ENCODE measurements around the gene TNIP1. TPM values are rescaled to one million over a fixed set of nuclear protein-coding genes. Genes with fewer than 3 reads are reported as not detected.

Gene TNIP1
- total RNA-seq, 1 experiment from 2014 or later: 342 TPM

DNA sequence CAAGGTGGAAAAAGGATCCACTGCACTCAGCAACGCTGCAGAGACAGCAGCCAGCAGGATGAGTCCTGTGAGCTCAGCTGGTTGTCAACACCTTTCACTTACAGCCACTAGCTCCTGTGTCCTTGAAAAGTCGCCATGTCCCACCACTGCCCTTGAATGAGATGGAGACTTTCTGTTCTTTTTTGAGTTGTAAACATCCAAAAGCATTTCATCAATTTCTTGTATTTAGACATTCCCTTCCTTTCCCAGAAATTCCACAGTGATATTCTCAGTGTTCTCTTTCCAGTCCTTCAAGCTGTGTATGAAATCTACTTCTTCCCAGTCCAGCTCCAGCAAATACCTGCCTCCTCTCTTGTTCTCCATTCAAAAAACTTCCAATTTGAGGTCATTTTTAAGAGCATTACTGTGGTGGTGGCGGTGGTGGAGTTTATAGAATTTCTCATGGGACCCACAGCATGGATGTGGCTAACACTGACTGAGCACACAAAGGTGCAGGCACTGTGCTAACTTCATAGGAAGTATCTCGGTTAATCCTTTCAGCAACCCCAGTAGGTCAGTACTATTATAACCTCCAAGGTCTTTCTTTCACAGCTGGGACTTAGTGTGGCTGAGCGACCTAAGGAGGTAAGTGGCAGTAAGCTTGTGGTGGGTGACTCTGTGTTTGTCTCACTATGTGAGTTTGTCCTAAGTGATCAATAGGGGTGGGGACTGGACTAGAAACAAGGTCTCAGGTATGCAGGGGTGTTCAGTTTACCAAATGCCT, 75.5 kb downstream of the TNIP1 start:
- Mint-ChIP-seq H3K27ac (ENCODE audit: low read depth, unreplicated experiment) (no peak overlapping the region), H3K4me1 (ENCODE audit: insufficient read depth, unreplicated experiment) (no peaks in the 10 kb centered on the region), H3K4me3 (ENCODE audit: unreplicated experiment) (no peak overlapping the region), H3K36me3 (ENCODE audit: insufficient read depth, unreplicated experiment) (no peaks in the 10 kb centered on the region), H3K9me3 (ENCODE audit: unreplicated experiment) (no peaks in the 10 kb centered on the region), H3K27me3 (ENCODE audit: insufficient read depth, unreplicated experiment) (no peaks in the 10 kb centered on the region)
- ChIA-PET CTCF (interaction anchor here (0.8 to 16.9 kb wide), 13 partner anchors 8 to 234 kb away, joined by 3 to 394 read pairs (median 5); partner anchors contain the start of gene TNIP1), POLR2A (interaction anchor here (0.6 to 0.7 kb wide), 3 partner anchors 12 to 112 kb away, joined by 3 read pairs; no protein-coding TSS in a partner anchor)
- intact Hi-C loops (cut with micrococcal nuclease): loop anchor here (10.0 kb wide), 1 partner anchor 519 kb away; no protein-coding TSS in a partner anchor
- TF ChIP-seq, protein P1, sequence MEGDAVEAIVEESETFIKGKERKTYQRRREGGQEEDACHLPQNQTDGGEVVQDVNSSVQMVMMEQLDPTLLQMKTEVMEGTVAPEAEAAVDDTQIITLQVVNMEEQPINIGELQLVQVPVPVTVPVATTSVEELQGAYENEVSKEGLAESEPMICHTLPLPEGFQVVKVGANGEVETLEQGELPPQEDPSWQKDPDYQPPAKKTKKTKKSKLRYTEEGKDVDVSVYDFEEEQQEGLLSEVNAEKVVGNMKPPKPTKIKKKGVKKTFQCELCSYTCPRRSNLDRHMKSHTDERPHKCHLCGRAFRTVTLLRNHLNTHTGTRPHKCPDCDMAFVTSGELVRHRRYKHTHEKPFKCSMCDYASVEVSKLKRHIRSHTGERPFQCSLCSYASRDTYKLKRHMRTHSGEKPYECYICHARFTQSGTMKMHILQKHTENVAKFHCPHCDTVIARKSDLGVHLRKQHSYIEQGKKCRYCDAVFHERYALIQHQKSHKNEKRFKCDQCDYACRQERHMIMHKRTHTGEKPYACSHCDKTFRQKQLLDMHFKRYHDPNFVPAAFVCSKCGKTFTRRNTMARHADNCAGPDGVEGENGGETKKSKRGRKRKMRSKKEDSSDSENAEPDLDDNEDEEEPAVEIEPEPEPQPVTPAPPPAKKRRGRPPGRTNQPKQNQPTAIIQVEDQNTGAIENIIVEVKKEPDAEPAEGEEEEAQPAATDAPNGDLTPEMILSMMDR (IDR thresholded peaks at IDR 0.05; ENCODE audit: unreplicated experiment): no peak
- BruUV-seq (replicated peaks): no TSS peak
- no peak for DNase-seq (ENCODE audit: unreplicated experiment)

GRCh38 chr5:151004499-151004898, 76.3 kb downstream of the TNIP1 start:
- no peak overlapping the region for H3K4me3 Mint-ChIP-seq (ENCODE audit: unreplicated experiment)
- no peaks in the 10 kb centered on the region for H3K9me3 Mint-ChIP-seq (ENCODE audit: unreplicated experiment)
- no peak for DNase-seq (ENCODE audit: unreplicated experiment)
- CTCF ChIA-PET: interaction anchor here (0.6 to 16.9 kb wide), 10 partner anchors 9 to 1102 kb away, joined by 3 to 394 read pairs (median 4); no protein-coding TSS in a partner anchor
- POLR2A ChIA-PET: interaction anchor here (0.6 to 0.7 kb wide), 2 partner anchors 13 to 24 kb away, joined by 3 read pairs; no protein-coding TSS in a partner anchor
- H3K36me3 Mint-ChIP-seq (ENCODE audit: insufficient read depth, unreplicated experiment): no peaks in the 10 kb centered on the region
- H3K27me3 Mint-ChIP-seq (ENCODE audit: insufficient read depth, unreplicated experiment): no peaks in the 10 kb centered on the region
- no peak overlapping the region for H3K27ac Mint-ChIP-seq (ENCODE audit: low read depth, unreplicated experiment)
- intact Hi-C loops (cut with micrococcal nuclease): loop anchor here (10.0 kb wide), 1 partner anchor 520 kb away; no protein-coding TSS in a partner anchor
- BruUV-seq (replicated peaks): no TSS peak
- no peaks in the 10 kb centered on the region for H3K4me1 Mint-ChIP-seq (ENCODE audit: insufficient read depth, unreplicated experiment)
- TF ChIP-seq, protein P1 (IDR thresholded peaks at IDR 0.05; ENCODE audit: unreplicated experiment): no peak

DNA sequence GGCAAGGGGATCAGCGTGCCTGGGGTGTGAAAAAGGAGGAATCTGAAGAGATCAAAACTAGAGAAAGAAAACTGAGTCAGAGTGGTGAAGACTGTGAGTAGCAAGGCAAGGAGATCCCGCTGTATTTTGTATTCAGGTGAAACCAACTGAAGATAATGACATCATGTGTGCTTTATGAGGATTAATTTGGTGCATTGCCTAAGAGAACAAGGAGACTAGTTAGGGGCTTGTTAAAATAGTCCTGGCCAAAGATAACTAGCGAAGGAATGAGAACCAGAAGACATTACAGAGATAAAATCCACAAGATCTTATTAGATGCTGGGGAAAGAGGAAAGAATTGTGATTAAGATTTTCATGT, 77.4 kb downstream of the TNIP1 start:
- intact Hi-C loops (cut with micrococcal nuclease): loop anchor here (10.0 kb wide), 1 partner anchor 521 kb away; no protein-coding TSS in a partner anchor
- Mint-ChIP-seq H3K36me3 (ENCODE audit: insufficient read depth, unreplicated experiment) (no peaks in the 10 kb centered on the region), H3K4me3 (ENCODE audit: unreplicated experiment) (no peak overlapping the region), H3K9me3 (ENCODE audit: unreplicated experiment) (no peaks in the 10 kb centered on the region), H3K27me3 (ENCODE audit: insufficient read depth, unreplicated experiment) (no peaks in the 10 kb centered on the region), H3K27ac (ENCODE audit: low read depth, unreplicated experiment) (no peak overlapping the region), H3K4me1 (ENCODE audit: insufficient read depth, unreplicated experiment) (no peaks in the 10 kb centered on the region)
- ChIA-PET POLR2A (no interaction called here), CTCF (interaction anchor here (0.6 to 16.9 kb wide), 11 partner anchors 10 to 472 kb away, joined by 3 to 394 read pairs (median 14); partner anchors contain the start of gene TNIP1)
- TF ChIP-seq, protein P1 (IDR thresholded peaks at IDR 0.05; ENCODE audit: unreplicated experiment): no peak
- BruUV-seq (replicated peaks): no TSS peak
- no peak for DNase-seq (ENCODE audit: unreplicated experiment)
